ENCODE data around the gene NFKBIE. TPM values are rescaled to one million over a fixed set of nuclear protein-coding genes. Genes with fewer than 3 reads are reported as not detected.

The NFKBIE gene
- total RNA-seq, 1 experiment from 2014 or later, result 9.6 TPM

DNA sequence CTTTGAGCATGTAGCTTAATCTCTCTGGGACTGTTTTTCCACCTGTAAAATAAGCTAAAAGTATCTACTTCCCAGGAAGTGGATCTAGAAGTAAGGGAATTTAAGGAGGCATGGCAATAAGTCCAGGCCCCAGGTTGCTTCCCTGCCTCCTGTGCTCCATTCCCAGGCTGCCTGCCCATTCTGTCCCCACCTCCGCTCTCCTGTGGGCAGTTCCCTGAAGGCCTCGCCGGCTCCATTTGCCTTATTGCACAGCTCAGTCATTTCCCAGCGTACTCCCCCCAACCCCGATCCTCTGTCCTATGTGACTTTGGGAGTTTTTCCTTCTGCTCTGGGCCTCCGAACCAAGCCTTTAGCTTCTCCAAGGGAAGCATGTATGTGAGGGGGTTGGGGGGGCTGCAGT is 37.3 kb downstream of the NFKBIE start:
- Histone ChIP-seq H3K4me1 (peaks cover 26% of the 10 kb centered on the region), H3K4me3 (no peak overlapping the region), H3K27me3 (no peaks in the 10 kb centered on the region), H3K36me3 (peaks cover 24% of the 10 kb centered on the region; the same call in 1 of the 2 replicates), H3K27ac (no peak overlapping the region), H3K9me3 (replicated peaks) (no peaks in the 10 kb centered on the region)
- no peak for DNase-seq

DNA sequence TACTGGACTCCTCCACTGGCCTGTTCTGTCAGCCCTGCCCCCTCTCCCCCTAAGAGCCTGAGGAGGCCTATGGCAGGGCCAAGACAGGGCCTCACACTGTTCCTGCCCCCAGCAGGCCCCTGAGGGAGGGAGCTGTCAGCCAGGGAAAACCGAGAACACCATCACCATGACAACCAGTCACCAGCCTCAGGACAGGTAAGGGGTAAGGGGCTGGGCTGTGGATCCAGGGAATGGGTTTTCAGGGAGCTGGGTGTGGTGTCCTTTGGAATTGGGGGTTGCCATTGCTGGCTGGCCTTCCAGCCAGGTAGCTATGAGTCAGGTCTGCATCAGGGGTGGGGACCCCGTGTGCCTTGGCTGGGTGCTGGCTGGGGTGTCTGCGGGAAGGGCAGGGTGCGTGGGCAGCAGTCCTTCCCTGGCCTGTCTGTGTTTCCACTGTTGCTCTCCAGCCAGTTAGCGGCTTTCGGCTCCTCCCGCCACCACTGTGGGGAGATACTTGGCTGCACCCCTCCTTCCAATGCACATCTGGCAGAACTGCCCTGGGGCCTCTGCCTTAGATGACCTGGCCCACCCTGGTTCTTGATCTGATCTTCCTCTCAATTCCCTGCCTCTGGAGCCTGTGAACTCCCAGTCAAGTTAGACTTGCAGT is 38.1 kb downstream of the NFKBIE start:
- Histone ChIP-seq H3K36me3 (peaks cover 20% of the 10 kb centered on the region; the same call in 1 of the 2 replicates), H3K4me1 (peaks cover 32% of the 10 kb centered on the region), H3K27ac (no peak overlapping the region; the same call in 1 of the 2 replicates), H3K4me3 (no peak overlapping the region), H3K27me3 (no peaks in the 10 kb centered on the region), H3K9me3 (replicated peaks) (no peaks in the 10 kb centered on the region)
- DNase-seq, result peak in 1 of 2 experiments; percentile 18

DNA sequence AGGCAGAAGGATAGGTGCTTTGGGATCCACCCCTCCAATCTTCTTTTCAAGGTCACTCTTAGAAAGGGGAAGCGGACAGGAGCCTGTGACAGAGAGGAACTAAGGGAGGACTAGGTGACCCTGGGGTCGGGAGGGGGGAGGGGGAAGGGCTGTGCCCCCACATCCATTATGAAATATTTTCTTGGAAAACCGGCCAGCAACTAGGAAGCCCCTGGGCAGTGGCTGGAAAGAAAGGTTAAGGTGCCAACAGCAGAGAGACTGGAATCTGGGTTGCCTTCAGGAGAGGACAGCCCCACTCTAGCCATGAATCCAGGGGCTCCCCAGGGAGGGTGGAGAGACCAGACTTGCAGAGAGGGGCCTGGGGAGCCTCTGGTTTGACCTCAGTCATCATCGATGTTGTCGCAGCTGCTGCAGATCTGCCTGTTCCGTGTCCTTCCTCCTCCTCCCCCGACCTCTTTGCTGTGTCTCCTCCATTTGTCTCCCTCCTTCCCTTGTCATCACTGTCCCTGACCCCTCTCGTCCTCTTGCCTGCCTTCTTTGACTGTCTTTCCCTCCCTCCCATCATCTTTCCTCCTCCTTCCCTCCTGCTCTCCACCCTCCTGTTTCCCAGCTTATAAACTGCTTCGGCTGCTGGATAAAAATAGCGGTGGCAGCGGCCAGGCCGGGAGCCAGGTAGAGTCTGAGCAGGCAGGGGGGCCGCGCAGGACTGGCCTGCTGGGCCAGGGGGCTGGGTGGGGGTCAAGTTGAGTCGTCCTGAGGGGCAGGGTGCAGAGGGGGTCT is 38.8 kb downstream of the NFKBIE start:
- peaks cover 35% of the 10 kb centered on the region for H3K4me1 ChIP-seq
- peak; percentile 72 for DNase-seq
- peaks cover 16% of the 10 kb centered on the region; the same call in 1 of the 2 replicates for H3K36me3 ChIP-seq
- H3K4me3 ChIP-seq, result no peak overlapping the region; the same call in 1 of the 2 replicates
- no peaks in the 10 kb centered on the region for H3K27me3 ChIP-seq
- H3K27ac ChIP-seq, result peak overlapping the region; percentile 12; the same call in 1 of the 2 replicates
- no peaks in the 10 kb centered on the region for H3K9me3 ChIP-seq (replicated peaks)

DNA sequence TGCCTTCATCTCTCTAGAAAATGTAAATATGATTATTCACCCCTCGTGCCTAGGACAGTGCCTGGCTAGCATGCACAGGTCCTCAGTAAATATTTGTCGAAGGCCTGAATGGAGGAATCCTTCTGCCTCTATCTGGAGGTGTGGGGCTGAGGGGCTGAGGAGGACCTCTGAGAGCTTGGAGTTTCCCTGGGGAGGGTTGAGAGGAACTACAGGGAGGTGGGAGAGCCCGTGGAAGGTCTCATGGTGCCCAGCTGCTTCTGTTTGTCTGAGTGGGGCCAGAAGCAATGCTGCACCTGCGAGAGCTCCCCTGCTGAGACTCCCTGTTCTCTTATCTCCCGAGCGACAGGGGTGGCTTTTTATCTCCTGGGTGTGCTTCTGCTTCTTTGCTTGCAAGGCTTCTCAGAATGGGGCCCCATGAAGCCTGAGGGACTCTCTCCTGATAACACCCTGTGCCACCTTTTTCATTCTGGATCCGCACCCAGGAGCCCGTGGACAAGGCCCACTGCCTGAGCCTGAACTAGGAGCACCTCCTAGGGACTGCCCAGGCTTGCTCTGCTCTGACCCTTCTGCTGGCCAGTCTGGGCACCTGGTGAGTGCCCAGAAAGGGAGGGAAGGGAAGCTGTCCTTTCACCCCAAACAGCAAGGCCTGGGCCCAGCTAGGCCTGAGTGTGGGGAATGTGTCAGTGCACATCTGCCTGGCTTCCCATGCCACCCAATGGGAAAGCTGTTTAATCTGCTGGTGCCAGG is 39.6 kb downstream of the NFKBIE start:
- Histone ChIP-seq H3K36me3 (peaks cover 12% of the 10 kb centered on the region; the same call in 1 of the 2 replicates), H3K27ac (peak overlapping the region; percentile 12; the same call in 1 of the 2 replicates), H3K4me1 (peaks cover 41% of the 10 kb centered on the region), H3K27me3 (no peaks in the 10 kb centered on the region), H3K4me3 (no peak overlapping the region; the same call in 1 of the 2 replicates), H3K9me3 (replicated peaks) (no peaks in the 10 kb centered on the region)
- DNase-seq, result peak in 1 of 2 experiments; percentile 54

DNA sequence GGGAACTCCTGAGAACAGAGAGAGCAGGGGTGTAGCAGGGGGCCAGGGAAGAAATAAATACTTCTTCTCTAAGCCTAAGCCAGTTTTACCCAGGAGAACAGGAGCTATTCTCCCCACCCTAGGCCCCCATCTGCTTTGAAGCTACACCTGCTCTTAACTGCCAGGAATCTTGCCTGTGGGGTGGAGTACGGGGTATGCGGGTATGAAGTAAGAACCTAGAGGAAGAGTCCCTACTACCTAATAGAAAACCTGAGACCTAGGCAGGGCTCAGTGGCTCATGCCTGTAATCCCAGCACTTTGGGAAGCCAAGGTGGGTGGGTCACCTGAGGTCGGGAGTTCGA is 40.4 kb downstream of the NFKBIE start:
- DNase-seq, result no peak
- H3K36me3 ChIP-seq, result peaks cover 10% of the 10 kb centered on the region; the same call in 1 of the 2 replicates
- no peaks in the 10 kb centered on the region for H3K27me3 ChIP-seq
- H3K4me3 ChIP-seq, result no peak overlapping the region; the same call in 1 of the 2 replicates
- H3K27ac ChIP-seq, result no peak overlapping the region
- H3K4me1 ChIP-seq, result peaks cover 41% of the 10 kb centered on the region
- no peaks in the 10 kb centered on the region for H3K9me3 ChIP-seq (replicated peaks)

DNA sequence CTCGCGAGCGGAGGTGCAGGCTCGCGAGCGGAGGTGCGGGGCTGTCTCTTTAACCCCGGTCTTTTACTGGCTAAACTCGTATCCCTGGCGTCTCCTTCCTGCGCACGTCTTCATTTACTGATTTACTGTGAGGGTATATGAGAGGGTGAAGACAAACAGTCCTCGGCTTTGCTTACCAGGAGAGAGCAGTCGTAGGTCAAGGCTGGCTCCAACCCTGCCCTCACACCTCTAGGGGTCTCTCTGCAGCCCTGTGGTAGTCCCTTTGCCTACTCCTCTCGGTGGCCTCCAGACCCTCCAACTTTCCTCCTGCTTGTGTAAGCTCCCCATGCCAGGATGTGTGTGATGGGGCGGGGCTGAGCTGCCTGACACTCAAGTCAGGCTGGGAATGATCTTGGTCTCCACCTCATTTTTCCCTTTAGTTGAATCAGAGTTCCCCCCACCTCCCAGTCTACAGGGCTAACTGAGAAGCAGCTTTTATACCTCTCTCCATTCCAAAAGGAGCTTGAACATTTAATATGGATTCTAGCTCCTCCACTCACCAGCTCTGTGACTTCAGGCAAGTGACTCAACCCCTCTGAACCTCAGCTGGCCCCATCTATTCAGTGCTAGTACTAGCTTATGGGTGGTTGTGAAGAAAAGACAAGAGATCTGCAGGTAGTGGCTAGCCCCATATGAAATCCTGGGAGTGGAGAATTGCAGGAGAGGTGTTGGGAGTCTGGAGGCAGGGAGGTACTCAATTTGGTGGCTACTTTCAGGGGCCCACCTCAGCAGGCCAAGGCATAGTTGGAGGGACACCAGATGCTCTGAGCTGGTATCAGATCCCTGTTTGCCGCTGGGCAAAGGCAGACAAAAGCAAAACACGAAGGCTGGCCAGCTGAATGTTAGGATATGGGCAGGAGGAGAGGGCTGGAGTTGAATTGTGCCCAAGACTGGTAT is 41.1 kb downstream of the NFKBIE start:
- Histone ChIP-seq H3K9me3 (replicated peaks) (no peaks in the 10 kb centered on the region), H3K27me3 (no peaks in the 10 kb centered on the region), H3K4me3 (peak overlapping the region; percentile 80), H3K4me1 (peaks cover 41% of the 10 kb centered on the region), H3K36me3 (peaks cover 7% of the 10 kb centered on the region; the same call in 1 of the 2 replicates), H3K27ac (no peak overlapping the region; the same call in 1 of the 2 replicates)
- peak in 1 of 2 experiments; percentile 49 for DNase-seq

DNA sequence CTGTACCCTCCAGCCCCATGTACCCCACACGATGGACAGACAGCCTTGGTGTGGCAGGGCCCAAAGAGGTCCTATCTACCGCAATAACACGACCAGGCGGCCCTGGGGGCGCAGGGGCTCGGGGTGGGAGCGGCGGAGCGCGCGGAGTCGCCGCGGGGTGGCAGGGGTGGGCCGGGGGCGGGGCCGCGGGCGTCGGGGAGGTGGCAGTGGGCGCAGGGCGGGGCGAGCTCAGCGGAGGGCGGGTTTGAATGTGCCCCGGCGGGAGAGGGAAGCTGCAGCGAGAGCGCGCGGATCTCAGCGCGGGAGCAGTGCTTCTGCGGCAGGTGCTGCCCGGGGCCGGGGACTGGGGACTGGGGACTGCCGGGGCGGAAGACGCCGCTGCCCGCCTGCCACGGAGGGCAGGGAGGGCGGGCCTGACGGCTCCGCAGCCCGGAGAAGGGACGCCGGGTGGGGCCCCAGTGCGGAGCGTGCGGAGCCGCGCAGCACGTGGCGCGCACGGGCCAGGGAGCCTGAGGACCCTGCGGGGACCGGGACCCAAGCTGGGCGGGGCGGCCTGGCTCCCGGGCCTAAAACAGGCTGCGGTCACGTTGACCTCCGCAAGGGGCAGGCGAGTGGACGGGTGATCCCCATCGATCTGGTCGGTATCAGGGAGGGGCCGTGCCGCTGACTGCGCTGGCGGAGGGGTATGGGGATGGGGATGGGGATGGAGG is 41.9 kb downstream of the NFKBIE start, which contains the start of gene SLC29A1:
Gene SLC29A1, plus strand, starts transcription at position 277 of the 710 bp plus-strand sequence. CDS start 3,719 bp downstream, outside the sequence.
- peaks cover 41% of the 10 kb centered on the region for H3K4me1 ChIP-seq
- H3K4me3 ChIP-seq, result peak within 1 kb of the TSS; percentile 80
- peak; percentile 87 to 88 for DNase-seq
- H3K36me3 ChIP-seq, result no peaks in the 10 kb centered on the region
- H3K9me3 ChIP-seq (replicated peaks), result no peaks in the 10 kb centered on the region
- peak within 1 kb of the TSS; percentile 53; the same call in 1 of the 2 replicates for H3K27ac ChIP-seq
- H3K27me3 ChIP-seq, result no peaks in the 10 kb centered on the region

DNA sequence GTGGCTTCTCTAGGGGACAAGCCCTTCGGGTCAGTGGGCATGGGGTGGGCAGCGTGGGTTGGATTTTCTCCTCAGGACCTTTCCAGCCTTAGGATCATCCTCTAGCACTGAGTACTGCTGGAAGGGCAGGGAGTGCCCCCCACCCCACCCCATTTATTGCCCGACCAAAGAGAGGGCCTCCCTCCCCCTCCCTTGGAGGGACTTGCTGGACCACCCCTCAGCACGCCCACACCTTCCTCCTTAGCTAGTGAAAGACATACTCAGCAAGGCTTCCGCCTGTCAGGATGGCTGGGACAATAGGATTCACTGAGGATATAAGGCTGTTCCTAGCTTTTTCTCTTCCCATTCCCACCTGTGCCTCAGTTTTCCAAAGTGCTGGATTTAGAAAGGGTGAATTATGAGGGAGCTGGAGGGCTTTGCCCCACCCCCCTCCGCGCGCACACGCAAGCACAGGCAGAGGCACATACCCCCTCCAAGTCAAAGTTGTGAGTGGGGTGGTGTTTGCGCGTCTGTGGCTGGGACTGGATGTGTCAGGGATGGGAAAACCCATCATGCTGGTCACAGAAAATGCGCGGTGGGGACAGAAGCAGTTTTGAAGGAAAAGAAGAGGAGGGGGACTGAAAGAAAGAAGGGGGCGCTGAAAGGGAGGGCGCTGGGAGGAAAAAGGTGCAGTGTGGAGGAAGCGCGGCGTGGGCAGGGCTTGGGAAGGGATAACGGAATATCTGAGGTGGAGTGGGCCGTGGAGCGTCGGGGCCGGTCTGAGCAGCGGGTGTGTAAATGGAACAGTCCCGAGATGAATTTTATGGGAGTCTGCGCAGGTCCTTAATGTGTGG is 42.6 kb downstream of the NFKBIE start:
- H3K9me3 ChIP-seq (replicated peaks), result no peaks in the 10 kb centered on the region
- DNase-seq, result no peak
- peak overlapping the region; percentile 46; the same call in 1 of the 2 replicates for H3K27ac ChIP-seq
- no peaks in the 10 kb centered on the region for H3K27me3 ChIP-seq
- peaks cover 46% of the 10 kb centered on the region for H3K4me1 ChIP-seq
- H3K4me3 ChIP-seq, result peak overlapping the region; percentile 80
- H3K36me3 ChIP-seq, result no peaks in the 10 kb centered on the region; the same call in 1 of the 2 replicates

DNA sequence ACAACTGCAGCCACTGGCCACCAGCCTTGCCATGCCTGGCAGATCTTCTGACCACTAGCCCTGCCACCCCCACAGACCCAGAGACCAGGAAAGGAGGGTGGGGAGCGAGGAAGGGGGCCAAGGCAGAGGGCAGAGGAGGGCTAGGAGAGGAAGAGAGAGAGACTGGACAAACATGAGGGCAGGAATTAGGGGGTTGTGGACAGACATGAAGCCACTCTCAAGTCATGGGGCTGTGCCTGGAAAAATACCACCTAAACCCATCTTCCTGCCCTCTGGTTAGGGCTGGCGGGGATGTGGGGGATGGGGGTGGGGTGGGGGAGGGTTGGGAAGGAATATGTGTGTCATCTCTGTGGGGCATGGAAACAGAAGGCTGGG is 43.4 kb downstream of the NFKBIE start:
- H3K27ac ChIP-seq, result peak overlapping the region; percentile 69
- H3K4me3 ChIP-seq, result no peak overlapping the region
- H3K27me3 ChIP-seq, result no peaks in the 10 kb centered on the region
- no peak for DNase-seq
- H3K36me3 ChIP-seq, result no peaks in the 10 kb centered on the region; the same call in 1 of the 2 replicates
- H3K9me3 ChIP-seq (replicated peaks), result no peaks in the 10 kb centered on the region
- peaks cover 43% of the 10 kb centered on the region for H3K4me1 ChIP-seq

DNA sequence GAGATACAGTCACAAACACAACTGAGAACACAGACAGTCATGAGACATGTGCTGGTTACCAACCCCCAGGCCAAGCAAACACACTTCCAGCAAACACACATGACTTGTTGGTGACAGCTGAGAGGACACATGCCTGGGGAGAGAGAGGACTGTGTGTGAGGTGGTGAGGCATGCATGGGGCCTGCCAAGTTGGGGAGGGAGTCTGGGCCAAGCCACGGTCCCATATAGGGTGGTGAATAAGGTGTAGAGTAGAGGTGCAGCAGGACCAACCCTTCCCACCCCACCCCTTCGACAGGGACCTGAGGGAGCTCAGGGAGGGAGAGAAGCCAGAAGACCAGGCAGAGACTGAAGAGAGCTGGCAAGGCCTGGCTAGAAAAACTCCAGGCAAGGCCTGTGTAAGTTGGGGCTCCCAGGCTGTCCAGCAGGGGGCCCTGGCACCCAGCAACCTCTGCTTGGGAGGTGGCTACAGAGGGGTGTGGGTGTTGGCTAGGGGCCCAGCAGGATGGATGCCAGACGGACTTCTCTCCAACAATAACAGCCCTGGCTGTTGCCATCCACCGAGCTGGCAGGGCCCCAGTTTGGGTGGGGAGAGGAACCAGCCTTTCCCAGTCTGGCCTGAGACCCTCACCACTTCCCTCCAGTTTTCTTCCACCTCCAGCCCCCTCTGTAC is 43.9 kb downstream of the NFKBIE start:
- H3K4me1 ChIP-seq, result peaks cover 38% of the 10 kb centered on the region
- H3K4me3 ChIP-seq, result no peak overlapping the region
- H3K36me3 ChIP-seq, result no peaks in the 10 kb centered on the region; the same call in 1 of the 2 replicates
- peak; percentile 93 to 94 for DNase-seq
- H3K27ac ChIP-seq, result peak overlapping the region; percentile 69
- no peaks in the 10 kb centered on the region for H3K9me3 ChIP-seq (replicated peaks)
- H3K27me3 ChIP-seq, result no peaks in the 10 kb centered on the region

DNA sequence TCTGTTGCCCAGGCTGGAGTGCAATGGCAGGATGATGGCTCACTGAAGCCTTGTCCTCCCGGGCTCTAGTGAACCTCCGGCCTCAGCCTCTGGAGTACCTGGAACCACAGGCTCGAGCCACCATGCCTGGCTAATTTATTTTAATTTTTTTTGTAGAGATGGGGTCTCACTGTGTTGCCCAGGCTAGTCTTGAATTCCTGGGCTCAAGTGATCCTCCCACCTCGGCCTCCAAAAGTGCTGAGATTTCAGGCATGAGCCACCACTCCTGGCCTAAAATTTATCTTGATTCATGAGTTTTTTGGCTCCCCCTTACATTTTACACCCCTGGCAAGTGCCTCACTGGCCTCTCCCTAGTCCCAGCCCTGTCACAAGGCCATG is 44.4 kb downstream of the NFKBIE start:
- H3K4me1 ChIP-seq, result peaks cover 37% of the 10 kb centered on the region
- peak overlapping the region; percentile 69 for H3K27ac ChIP-seq
- DNase-seq, result no peak
- H3K36me3 ChIP-seq, result no peaks in the 10 kb centered on the region; the same call in 1 of the 2 replicates
- no peak overlapping the region for H3K4me3 ChIP-seq
- no peaks in the 10 kb centered on the region for H3K9me3 ChIP-seq (replicated peaks)
- no peaks in the 10 kb centered on the region for H3K27me3 ChIP-seq
